CD4-positive, alpha-beta T cell treated with Interleukin-6 at 100 ng/mL for 8 hours (primary cell): ENCODE results near the gene ITFG1.
"Not testable (repeated sequence)": the region's sequence is repeated elsewhere in the genome, so short reads cannot be mapped to it uniquely, and the experiment has no call there.

Experiments
- DNase-seq: peaks from one replicate; pipeline ENCODE4 v3.0.0-alpha.2; 2020; ENCODE audit warnings: mixed read lengths, low spot score

Gene ITFG1

GRCh38 chr16:47416869-47417268, 44.0 kb downstream of the ITFG1 start:
- DNase-seq: no peak

DNA sequence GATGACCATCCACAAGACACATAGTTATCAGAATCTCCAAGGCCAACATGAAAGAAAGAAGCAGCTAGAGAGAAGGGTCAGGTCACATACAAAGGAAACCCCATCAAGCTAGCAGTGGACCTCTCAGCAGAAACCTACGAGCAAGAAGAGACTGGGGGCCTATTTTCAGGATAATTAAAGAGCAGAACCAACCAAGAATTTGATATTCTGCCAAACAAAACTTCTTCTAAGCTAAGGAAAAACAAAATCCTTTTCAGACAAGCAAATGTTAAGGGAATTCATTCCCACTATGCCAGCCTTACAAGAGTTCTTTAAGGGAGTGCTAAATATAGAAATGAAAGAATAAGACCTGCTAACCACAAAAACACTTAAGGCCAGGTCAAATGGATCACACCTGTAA, 47.8 kb downstream of the ITFG1 start:
- DNase-seq: no peak

- no peak for DNase-seq
Observed at GRCh38 chr16:47408491-47408890, 52.4 kb downstream of the ITFG1 start.

DNA sequence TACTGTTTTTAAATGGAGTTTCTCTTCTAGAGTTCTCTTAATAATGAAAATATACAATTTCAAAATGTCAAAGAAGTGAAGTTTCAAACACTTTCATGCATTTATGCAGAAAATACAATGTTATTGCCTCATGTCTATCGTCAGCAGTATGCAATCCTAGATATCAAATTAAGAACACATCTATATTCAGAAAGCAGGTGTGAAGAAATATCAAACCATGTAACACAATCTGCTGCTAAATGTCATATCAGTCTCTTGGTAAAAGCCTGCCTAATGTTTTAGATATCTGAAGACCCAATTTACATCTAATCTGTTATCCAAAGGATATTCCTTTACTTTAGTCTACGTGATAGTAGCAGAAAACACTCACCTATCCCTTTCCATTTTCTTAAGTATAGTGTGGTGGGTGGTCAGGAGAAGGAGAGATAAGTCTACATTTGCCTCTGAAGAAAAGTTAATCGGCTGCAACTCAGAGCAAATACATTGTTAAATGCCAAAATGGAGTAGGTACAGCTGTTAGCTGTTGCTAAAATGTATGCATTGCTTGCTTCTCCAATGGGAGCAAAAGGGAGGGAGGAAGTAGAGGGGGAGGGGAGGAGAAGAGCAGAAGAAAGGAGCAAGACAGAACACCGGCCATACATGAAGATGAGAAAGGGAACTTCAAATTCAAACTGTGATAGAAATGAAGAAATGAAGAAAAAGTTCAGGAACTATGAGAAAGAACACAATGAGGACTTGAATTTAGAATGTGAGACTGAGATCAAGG, 64.9 kb downstream of the ITFG1 start:
- DNase-seq: no peak

GRCh38 chr16:47392081-47392480, 68.8 kb downstream of the ITFG1 start:
- peak; percentile 4 for DNase-seq

- no peak for DNase-seq
Observed at GRCh38 chr16:47388705-47389104, 72.2 kb downstream of the ITFG1 start.

DNA sequence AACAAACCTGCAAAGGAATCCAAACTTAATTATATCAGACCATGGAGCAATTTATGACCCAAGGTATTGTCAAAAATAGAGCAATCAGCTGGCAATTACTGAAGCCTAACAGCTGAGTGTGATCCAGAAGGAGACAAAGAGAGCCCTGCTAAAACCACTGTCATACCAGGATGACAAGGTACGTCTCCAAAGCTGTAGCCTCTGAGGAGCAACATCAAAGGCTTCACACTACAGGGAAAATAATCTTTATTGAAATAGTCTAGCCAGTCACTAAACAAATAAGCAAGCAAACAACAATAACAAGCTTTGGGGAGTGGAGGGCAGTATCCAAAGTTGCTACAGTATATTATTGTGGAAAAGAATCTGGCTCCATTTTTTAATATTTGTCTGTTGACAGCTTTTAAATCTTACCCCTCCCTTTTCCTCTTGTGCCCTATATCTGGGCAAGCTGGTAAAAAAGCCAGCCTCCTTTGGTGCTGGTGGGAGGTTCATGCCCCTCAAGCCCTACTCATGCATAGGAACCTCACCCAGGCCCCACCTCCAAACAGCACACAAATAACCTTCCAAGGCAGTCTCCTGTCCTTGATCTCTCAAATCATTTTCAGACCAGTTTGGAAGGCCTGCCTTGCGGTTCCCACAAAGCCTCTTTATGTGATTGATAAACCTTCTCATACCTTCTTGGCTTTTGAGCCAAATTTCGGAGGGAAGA, 73.7 kb downstream of the ITFG1 start:
- no peak for DNase-seq

- no peak for DNase-seq
Observed at GRCh38 chr16:47386201-47386718, 74.6 kb downstream of the ITFG1 start.

GRCh38 chr16:47382362-47382761, 78.5 kb downstream of the ITFG1 start:
- DNase-seq: no peak

DNA sequence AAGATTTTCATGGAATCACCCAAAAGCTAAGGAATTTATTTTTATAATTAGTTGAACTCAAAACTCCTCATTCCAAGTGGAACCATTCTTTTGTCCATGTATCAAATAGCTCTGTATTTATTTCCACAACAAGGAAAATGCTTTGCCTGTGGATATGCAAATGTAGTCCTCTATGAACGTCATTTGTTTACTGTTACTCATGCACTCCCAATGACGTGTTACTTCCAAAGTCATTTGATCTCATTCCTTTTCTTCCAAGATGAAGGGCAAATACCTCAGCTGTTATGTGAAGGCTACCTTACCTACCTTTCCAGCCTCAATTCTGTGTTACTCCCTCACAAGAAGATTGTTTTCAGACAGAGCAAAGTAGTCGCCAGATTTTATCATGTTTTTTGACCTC, 83.7 kb downstream of the ITFG1 start:
- DNase-seq: no peak

DNA sequence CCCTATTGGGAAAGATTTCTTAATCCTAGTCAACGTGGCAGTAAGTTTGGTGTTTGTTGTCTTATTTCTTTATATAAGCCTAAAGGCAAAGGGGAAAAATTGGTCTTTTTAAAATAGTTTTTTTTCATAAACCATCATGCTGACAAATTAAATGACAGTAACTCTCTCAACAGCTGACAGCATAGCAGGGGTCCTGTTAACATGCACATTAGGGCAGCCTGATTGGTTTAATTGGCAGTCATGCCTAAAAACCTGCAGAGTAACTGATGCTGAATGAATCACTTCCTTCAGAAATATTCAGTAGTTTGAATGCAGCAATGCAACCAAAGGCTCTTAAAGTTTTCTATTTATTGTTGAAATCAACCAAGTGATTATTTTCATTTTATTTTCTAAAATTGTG, 85.4 kb downstream of the ITFG1 start:
- DNase-seq: no peak

- no peak for DNase-seq
Observed at GRCh38 chr16:47374629-47375028, 86.2 kb downstream of the ITFG1 start.

DNA sequence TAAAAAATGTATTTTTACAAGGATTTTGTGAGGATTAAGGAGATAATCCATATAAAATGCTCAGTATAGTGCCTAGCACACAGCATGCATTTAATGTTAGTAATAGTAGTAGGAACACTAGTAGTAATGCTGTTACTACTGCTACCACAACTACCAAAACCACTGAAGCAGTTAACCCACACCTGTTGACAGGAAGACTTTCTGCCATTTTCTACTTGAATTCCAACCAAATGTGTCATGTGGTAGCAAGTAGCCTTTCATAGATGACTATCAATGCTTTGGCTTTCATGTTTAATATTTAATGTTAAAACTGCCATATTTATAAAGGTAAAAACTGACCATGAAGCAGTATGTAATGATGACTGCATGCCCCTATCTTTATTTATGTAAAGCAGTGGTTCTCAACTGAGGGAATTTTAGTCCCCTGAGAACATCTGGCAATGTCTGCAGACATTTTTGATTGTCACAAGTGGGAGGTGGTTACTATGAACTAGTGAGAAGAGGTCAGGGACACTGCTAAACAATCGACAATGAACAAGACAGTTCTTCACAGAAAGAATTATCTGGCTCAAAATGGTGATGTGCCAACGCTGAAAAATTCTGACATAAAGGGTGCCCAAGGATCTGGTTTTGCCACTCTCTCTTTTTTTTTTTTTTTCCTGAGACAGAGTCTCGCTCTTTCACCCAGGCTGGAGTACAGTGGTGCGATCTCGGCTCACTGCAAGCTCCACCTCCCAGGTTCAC, 89.4 kb downstream of the ITFG1 start:
- no peak for DNase-seq

GRCh38 chr16:47370536-47370935, 90.3 kb downstream of the ITFG1 start:
- DNase-seq: no peak

DNA sequence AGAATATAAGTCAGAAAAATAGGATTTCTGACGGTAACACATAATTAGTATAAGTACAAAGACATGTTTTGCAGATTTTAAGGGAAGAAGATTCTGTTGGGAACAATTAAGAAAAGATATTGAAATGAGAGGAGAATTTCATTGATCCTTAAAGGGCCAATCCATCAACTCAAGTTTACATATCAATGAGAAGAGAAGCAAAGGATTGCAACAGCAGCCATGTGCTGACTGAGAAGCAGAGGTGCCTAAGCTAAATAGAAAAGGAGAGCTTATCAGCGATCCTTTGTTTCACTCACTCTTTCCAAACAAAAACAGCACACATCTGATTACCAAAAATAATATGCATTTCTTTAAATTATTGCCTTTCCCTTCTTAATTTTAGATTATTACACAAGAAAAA, 94.6 kb downstream of the ITFG1 start:
- no peak for DNase-seq

DNA sequence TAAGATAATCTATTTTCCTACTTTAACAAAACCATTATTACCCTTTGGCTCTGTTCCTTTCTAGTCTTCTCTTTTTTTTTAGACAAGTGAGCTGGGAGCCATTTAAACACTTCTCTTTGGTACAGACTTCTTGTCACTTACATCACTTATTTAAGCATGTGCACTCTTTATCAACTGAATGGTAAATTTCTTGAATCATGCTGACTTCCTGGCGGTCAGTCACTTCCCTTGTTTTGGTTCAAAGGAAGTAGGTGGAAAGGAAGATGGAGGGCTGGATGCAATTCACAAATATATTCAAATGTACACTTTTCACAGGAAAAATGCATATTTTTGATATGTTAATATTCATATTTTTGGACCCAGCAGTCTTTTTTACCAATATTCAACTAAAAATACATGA, 97.1 kb downstream of the ITFG1 start:
- DNase-seq: no peak

GRCh38 chr16:47359478-47359877, 101.4 kb downstream of the ITFG1 start:
- no peak for DNase-seq

GRCh38 chr16:47358816-47359215, 102.0 kb downstream of the ITFG1 start:
- DNase-seq: no peak

DNA sequence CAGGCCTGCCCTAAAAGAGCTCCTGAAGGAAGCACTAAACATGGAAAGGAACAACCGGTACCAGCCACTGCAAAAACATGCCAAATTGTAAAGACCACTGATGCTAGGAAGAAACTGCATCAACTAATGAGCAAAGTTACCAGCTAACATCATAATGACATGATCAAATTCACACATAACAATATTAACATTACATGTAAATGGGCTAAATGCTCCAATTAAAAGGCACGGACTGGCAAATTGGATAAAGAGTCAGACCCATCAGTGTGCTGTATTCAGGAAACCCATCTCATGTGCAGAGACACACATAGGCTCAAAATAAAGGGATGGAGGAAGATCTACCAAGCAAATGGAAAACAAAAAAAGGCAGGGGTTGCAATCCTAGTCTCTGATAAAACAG, 111.8 kb downstream of the ITFG1 start:
- DNase-seq: not testable (repeated sequence)

- not testable (repeated sequence) for DNase-seq
Observed at GRCh38 chr16:47347021-47347696, 113.7 kb downstream of the ITFG1 start.

DNA sequence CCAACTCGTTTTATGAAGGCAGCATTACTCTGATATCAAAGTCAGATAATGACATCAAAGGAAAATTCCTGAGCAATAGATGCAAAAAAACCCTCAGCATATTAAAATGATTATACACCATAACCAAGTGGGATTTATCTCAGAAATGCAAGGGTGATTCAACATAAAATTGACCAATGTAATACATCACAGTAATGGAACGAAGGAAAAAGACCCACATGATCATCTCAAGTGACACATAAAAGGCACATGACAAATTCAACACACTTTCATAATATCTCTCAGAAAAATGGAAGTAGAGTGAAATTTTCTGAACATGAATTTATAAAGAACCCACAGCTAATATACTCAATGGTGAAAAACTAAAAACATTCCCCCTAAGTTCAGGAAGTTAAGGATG, 118.8 kb downstream of the ITFG1 start:
- no peak for DNase-seq

DNA sequence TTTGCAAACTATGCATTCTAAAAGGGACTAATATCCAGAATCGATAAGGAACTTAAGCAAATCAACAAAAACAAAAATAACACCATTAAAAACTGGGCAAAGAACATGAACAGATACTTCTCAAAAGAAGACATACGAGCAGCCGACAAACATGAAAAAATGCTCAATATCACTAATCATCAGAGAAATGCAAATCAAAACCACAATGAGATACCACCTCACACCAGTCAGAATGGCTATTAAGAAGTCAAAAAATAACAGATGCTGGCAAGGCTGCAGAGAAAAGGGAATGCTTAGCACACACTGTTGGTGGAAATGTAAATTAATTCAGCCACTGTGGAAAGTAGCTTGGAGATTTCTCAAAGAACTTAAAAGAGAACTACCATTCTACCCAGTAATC, 130.3 kb downstream of the ITFG1 start:
- not testable (repeated sequence) for DNase-seq
